Keratinocyte (primary cell): ENCODE measurements around the gene GDPD4.

Experiments used
- EZH2 ChIP-seq: IDR thresholded peaks from one replicate; pipeline ENCODE4 v1.6.1; 2012; ENCODE audit warnings: inconsistent platforms, mild to moderate bottlenecking, low read length, moderate library complexity
- TF ChIP-seq, protein P1 (sequence below), 3 experiments: IDR thresholded peaks in 1 of 3; conservative IDR thresholded peaks in 1 of 3; optimal IDR thresholded peaks in 1 of 3; 2 replicates in 2 of 3; 3 replicates in 1 of 3; pipeline versions ENCODE3 to v1.5.1; 2011; ENCODE audit warnings: low read length in 3 of 3, mild to moderate bottlenecking in 3 of 3, moderate library complexity in 2 of 3, control low read depth in 1 of 3, inconsistent platforms in 1 of 3; ENCODE audit not compliant: insufficient read depth in 2 of 3; ENCODE audit errors: extremely low read depth in 1 of 3

DNA sequence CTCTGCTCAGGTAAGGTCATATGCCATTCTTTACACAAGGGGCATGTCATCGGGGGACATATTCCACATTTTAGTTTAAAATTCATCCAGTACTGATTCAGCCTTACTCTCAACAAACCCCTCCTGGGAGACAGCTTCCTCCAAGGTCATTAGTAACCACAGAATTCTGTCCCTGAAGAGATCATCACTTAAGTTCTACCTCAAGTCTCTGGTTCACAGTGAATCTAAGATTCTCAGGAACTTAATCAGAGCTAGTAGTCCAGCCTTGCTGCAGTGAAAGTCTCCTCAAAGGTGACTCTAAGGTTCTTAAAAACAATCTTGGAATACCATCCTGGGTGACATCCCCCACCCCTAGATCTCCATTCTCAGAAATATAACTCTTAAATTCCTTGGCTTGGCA is 18.9 kb upstream of the GDPD4 start:
- TF ChIP-seq, protein P1, sequence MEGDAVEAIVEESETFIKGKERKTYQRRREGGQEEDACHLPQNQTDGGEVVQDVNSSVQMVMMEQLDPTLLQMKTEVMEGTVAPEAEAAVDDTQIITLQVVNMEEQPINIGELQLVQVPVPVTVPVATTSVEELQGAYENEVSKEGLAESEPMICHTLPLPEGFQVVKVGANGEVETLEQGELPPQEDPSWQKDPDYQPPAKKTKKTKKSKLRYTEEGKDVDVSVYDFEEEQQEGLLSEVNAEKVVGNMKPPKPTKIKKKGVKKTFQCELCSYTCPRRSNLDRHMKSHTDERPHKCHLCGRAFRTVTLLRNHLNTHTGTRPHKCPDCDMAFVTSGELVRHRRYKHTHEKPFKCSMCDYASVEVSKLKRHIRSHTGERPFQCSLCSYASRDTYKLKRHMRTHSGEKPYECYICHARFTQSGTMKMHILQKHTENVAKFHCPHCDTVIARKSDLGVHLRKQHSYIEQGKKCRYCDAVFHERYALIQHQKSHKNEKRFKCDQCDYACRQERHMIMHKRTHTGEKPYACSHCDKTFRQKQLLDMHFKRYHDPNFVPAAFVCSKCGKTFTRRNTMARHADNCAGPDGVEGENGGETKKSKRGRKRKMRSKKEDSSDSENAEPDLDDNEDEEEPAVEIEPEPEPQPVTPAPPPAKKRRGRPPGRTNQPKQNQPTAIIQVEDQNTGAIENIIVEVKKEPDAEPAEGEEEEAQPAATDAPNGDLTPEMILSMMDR (optimal IDR thresholded peaks at IDR 0.05 in 1 of 3, IDR thresholded peaks at IDR 0.05 in 1 of 3, conservative IDR thresholded peaks at IDR 0.05 in 1 of 3; ENCODE audit: extremely low read depth in 1 of 3, insufficient read depth in 2 of 3, low read length in 3 of 3): no peak
- TF ChIP-seq EZH2: no peak
